CD14-positive monocyte (primary cell): ENCODE results near the gene DNAJB1. TPM values are rescaled to one million over a fixed set of nuclear protein-coding genes. Genes with fewer than 3 reads are reported as not detected.

Source experiments
- DNase-seq, 3 donors: peaks; one replicate each; pipeline ENCODE4 v3.0.0-alpha.2; 2011 to 2022
- H2AFZ ChIP-seq: 2 replicates; pipeline ENCODE4 v1.6.0; 2012; ENCODE audit warnings: mild to moderate bottlenecking, low read depth, low read length, inconsistent platforms; ENCODE audit not compliant: insufficient read depth, poor library complexity, severe bottlenecking
- H3K27ac ChIP-seq, 2 donors: 1 replicate in 1 of 2; 2 replicates in 1 of 2; pipeline ENCODE4 v1.5.1; 2012 to 2013; ENCODE audit warnings: low read length in 2 of 2, control low read depth in 1 of 2, inconsistent platforms in 1 of 2, low read depth in 1 of 2, mild to moderate bottlenecking in 1 of 2
- H3K27me3 ChIP-seq, 2 donors: one replicate each; pipeline versions ENCODE4 v1.6.0 to v1.6.1; 2011 to 2013; ENCODE audit warnings: low read length in 2 of 2; ENCODE audit not compliant: control insufficient read depth in 2 of 2, insufficient read depth in 2 of 2
- H3K36me3 ChIP-seq, 2 donors: replicated peaks in 1 of 2; 1 replicate in 1 of 2; 2 replicates in 1 of 2; pipeline versions ENCODE4 v1.5.1 to v1.6.1; 2012 to 2013; ENCODE audit warnings: low read length in 2 of 2, control low read depth in 1 of 2, inconsistent platforms in 1 of 2, mild to moderate bottlenecking in 1 of 2; ENCODE audit not compliant: insufficient read depth in 2 of 2, control insufficient read depth in 1 of 2
- H3K4me1 ChIP-seq, 2 donors: 1 replicate in 1 of 2; 2 replicates in 1 of 2; pipeline versions ENCODE4 v1.5.1 to v1.6.1; 2012 to 2013; ENCODE audit warnings: low read length in 2 of 2, control low read depth in 1 of 2, inconsistent platforms in 1 of 2, mild to moderate bottlenecking in 1 of 2, moderate library complexity in 1 of 2; ENCODE audit not compliant: insufficient read depth in 2 of 2, control insufficient read depth in 1 of 2
- H3K4me2 ChIP-seq: replicated peaks from 2 replicates; pipeline ENCODE3; 2012; ENCODE audit warnings: low read length, moderate library complexity, mild to moderate bottlenecking; ENCODE audit not compliant: poor library complexity, severe bottlenecking; ENCODE audit errors: extremely low read depth
- H3K4me3 ChIP-seq, 3 experiments: fragments of 200-600 bp in 1 of 3; sonication (generic) in 1 of 3; replicated peaks in 1 of 3; 1 replicate in 2 of 3; 2 replicates in 1 of 3; pipeline ENCODE4 v1.5.1; 2011 to 2013; ENCODE audit warnings: low read length in 3 of 3, mild to moderate bottlenecking in 3 of 3, control low read depth in 2 of 3, low read depth in 2 of 3, inconsistent platforms in 1 of 3, moderate library complexity in 1 of 3
- H3K79me2 ChIP-seq: 2 replicates; pipeline ENCODE4 v1.6.0; 2012; ENCODE audit warnings: mild to moderate bottlenecking, control low read depth, inconsistent platforms, low read length, moderate library complexity; ENCODE audit not compliant: insufficient read depth
- H3K9ac ChIP-seq: 2 replicates; pipeline ENCODE4 v1.6.0; 2017; ENCODE audit warnings: low read length, mild to moderate bottlenecking; ENCODE audit not compliant: insufficient read depth, poor library complexity, severe bottlenecking
- H3K9me3 ChIP-seq, 2 donors: replicated peaks in 1 of 2; 1 replicate in 1 of 2; 2 replicates in 1 of 2; pipeline versions ENCODE4 v1.5.1 to v1.6.1; 2012 to 2013; ENCODE audit warnings: low read length in 2 of 2, control low read depth in 1 of 2; ENCODE audit not compliant: control insufficient read depth in 1 of 2, insufficient read depth in 1 of 2
- H4K20me1 ChIP-seq: 2 replicates; pipeline ENCODE4 v1.6.0; 2012; ENCODE audit warnings: mild to moderate bottlenecking, low read length, control low read depth, moderate library complexity; ENCODE audit not compliant: insufficient read depth
- H3K27ac Mint-ChIP-seq, 7 donors: one replicate each; pipeline ENCODE4 v1.8.0; 2020; ENCODE audit warnings: mild to moderate bottlenecking in 7 of 7, mixed read lengths in 7 of 7, moderate library complexity in 6 of 7, inconsistent platforms in 2 of 7
- H3K27me3 Mint-ChIP-seq, 3 donors: one replicate each; pipeline ENCODE4 v1.8.0; 2021 to 2022; ENCODE audit warnings: low read depth in 3 of 3, mild to moderate bottlenecking in 3 of 3, mixed read lengths in 3 of 3, moderate library complexity in 3 of 3, inconsistent platforms in 1 of 3
- H3K36me3 Mint-ChIP-seq, 2 donors: one replicate each; pipeline ENCODE4 v1.8.0; 2020; ENCODE audit warnings: mixed read lengths in 2 of 2, inconsistent platforms in 1 of 2, mild to moderate bottlenecking in 1 of 2
- H3K4me1 Mint-ChIP-seq: one replicate; pipeline ENCODE4 v1.8.0; 2020; ENCODE audit warnings: mild to moderate bottlenecking, mixed read lengths
- H3K4me3 Mint-ChIP-seq, 2 donors: one replicate each; pipeline ENCODE4 v1.8.0; 2020; ENCODE audit warnings: mild to moderate bottlenecking in 2 of 2, mixed read lengths in 2 of 2, moderate library complexity in 1 of 2
- H3K9me3 Mint-ChIP-seq, 7 donors: one replicate each; pipeline ENCODE4 v1.8.0; 2020 to 2022; ENCODE audit warnings: mixed read lengths in 7 of 7, mild to moderate bottlenecking in 6 of 7, moderate library complexity in 6 of 7, inconsistent platforms in 2 of 7
- WGBS: methylation state at CpG from one replicate; pipeline ENCODE4 v1.1.5; 2013; ENCODE audit warnings: missing lambda C conversion rate; ENCODE audit not compliant: insufficient coverage; 5-methylcytosine and 5-hydroxymethylcytosine counted together
- intact Hi-C, 2 donors: fragments of 100-400 bp; cut with micrococcal nuclease; formaldehyde crosslinking; loops; one replicate each; pipeline versions ENCODE4 v1.15.0 to v1.15.1; 2023
- polyA plus RNA-seq, 3 donors: library from polyadenylated mRNA; depleted of rRNA in 1 of 3; unstranded in 2 of 3; stranded (reverse) in 1 of 3; fragments of 300-500 nt in 2 of 3; fragments of >200 nt in 1 of 3; fragmentation: Illumina TruSeq in 2 of 3; gene quantifications; 1 replicate in 2 of 3; 2 replicates in 1 of 3; pipeline ENCODE4 v1.2.3, GENCODE V29; 2012 to 2021
- TF ChIP-seq, protein P1 (sequence below): fragments of 200-600 bp; IDR thresholded peaks from one replicate; pipeline ENCODE4 v1.8.0; 2022; ENCODE audit warnings: antibody characterized with exemption, mild to moderate bottlenecking

Gene DNAJB1
- polyA plus RNA-seq, 3 donors, result 59.3 to 107 (median 70.9) TPM

DNA sequence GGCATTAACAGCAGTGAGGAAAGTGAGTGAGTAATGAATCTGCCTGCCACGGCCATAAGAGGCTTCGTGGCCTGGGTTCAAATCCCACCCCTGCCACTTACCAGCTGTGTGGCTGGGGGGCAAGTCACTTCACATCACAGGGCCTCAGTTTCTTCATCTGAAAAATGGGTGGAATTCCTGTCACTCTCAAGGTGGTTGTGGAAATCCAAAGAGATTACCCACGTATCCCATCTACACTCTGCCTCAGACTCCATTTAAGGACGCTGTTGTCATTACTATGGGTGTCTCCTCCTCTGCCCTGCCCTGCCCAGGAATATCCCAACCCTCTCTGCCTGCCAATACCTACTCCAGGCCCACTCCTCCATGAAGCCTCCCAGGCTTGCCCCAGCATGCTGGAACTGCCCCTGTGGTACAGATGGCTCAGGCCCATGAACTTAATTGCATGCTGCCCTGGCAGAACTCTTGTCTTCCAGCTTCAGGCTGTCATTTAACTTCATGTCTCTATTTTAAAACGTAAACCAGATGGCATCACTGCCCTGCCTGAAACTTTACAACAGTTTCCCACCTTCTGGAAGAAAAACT, 25.4 kb downstream of the DNAJB1 start:
- H3K36me3 ChIP-seq, result no peaks in the 10 kb centered on the region
- intact Hi-C loops, result no loop called here
- H2AFZ ChIP-seq, result no peak overlapping the region
- no peaks in the 10 kb centered on the region for H4K20me1 ChIP-seq
- no peaks in the 10 kb centered on the region for H3K9me3 ChIP-seq
- Mint-ChIP-seq H3K27ac (no peak overlapping the region), H3K36me3 (peaks cover 1 to 3% of the 10 kb centered on the region in 2 donors), H3K4me1 (peaks cover 19% of the 10 kb centered on the region), H3K4me3 (no peak overlapping the region), H3K27me3 (peaks cover 5 to 17% (median 10%) of the 10 kb centered on the region in 3 donors), H3K9me3 (no peaks in the 10 kb centered on the region)
- peaks cover 20 to 23% of the 10 kb centered on the region in 2 donors for H3K4me1 ChIP-seq
- WGBS, result 86% methylated on average over 1 of the region's 5 CpGs
- no peak overlapping the region for H3K4me2 ChIP-seq
- no peaks in the 10 kb centered on the region for H3K79me2 ChIP-seq
- no peaks in the 10 kb centered on the region for H3K27me3 ChIP-seq
- no peak overlapping the region for H3K9ac ChIP-seq
- no peak overlapping the region for H3K27ac ChIP-seq
- TF ChIP-seq, protein P1, sequence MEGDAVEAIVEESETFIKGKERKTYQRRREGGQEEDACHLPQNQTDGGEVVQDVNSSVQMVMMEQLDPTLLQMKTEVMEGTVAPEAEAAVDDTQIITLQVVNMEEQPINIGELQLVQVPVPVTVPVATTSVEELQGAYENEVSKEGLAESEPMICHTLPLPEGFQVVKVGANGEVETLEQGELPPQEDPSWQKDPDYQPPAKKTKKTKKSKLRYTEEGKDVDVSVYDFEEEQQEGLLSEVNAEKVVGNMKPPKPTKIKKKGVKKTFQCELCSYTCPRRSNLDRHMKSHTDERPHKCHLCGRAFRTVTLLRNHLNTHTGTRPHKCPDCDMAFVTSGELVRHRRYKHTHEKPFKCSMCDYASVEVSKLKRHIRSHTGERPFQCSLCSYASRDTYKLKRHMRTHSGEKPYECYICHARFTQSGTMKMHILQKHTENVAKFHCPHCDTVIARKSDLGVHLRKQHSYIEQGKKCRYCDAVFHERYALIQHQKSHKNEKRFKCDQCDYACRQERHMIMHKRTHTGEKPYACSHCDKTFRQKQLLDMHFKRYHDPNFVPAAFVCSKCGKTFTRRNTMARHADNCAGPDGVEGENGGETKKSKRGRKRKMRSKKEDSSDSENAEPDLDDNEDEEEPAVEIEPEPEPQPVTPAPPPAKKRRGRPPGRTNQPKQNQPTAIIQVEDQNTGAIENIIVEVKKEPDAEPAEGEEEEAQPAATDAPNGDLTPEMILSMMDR, result no peak
- H3K4me3 ChIP-seq, result no peak overlapping the region
- no peak for DNase-seq

DNA sequence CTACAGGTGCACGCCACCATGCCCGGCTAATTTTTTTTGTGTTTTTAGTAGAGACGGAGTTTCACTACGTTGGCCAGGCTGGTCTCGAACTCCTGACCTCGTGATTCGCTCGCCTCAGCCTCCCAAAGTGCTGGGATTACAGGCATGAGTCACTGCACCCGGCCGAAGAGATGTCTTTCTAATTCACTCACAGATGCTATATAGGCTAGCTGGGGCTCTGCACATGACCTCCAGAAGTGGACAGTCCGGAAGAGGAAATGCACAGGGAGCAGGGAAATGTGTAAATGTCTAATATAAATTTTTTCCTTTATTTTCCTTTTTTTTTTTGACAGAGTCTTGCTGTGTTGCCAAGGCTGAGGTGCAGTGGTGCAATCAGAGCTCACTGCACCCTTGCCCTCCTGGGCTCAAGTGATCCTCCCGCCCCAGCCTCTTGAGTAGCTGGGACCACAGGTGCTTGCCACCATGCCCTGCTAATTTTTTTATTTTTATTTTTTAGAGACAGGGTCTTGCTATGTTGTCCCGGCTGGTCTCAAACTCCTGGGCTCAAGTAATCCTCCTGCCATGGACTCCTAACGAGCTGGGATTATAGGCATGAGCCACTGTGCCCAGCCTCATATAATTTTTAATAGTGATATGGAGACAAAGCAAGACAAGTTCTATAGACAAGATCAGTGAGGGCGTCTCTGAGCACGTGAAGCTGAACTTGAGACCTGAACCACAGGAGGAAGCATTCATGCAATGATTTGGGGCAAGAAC, 30.6 kb downstream of the DNAJB1 start:
- Mint-ChIP-seq H3K4me1 (peaks cover 3% of the 10 kb centered on the region), H3K9me3 (no peaks in the 10 kb centered on the region), H3K27me3 (peaks cover 0 to 6% (median 3%) of the 10 kb centered on the region in 3 donors), H3K27ac (no peak overlapping the region), H3K36me3 (peaks cover 1 to 3% of the 10 kb centered on the region in 2 donors), H3K4me3 (no peak overlapping the region)
- Histone ChIP-seq H4K20me1 (no peaks in the 10 kb centered on the region), H3K27me3 (no peaks in the 10 kb centered on the region), H3K36me3 (no peaks in the 10 kb centered on the region), H3K9ac (no peak overlapping the region), H3K79me2 (no peaks in the 10 kb centered on the region), H3K9me3 (no peaks in the 10 kb centered on the region), H3K27ac (no peak overlapping the region), H3K4me2 (no peak overlapping the region), H2AFZ (no peak overlapping the region), H3K4me3 (no peak overlapping the region), H3K4me1 (no peaks in the 10 kb centered on the region)
- TF ChIP-seq, protein P1, result no peak
- no peak for DNase-seq
- intact Hi-C loops, result loop anchor here in 1 of 2 donors (10.0 kb wide), 1 partner anchor 613 kb away; the partner anchor contains the start of gene NANOS3
- 89% methylated on average over 4 of the region's 16 CpGs for WGBS
